H1 (cell line): ENCODE measurements around the gene CIAO2A. TPM values are rescaled to one million over a fixed set of nuclear protein-coding genes. Genes with fewer than 3 reads are reported as not detected.
"Not testable (repeated sequence)": the region's sequence is repeated elsewhere in the genome, so short reads cannot be mapped to it uniquely, and the experiment has no call there.

Experiments used
- CTCF ChIA-PET: fragments of 300-600 bp; sonication (Branson Sonifier 250); formaldehyde crosslinking; loops from one replicate; lab custom pipeline; 2021; ENCODE audit not compliant: partially characterized antibody; lab: Charles Lee
- POLR2A ChIA-PET: fragments of 300-600 bp; sonication (Branson Sonifier 250); formaldehyde crosslinking; loops from one replicate; lab custom pipeline; 2021; ENCODE audit warnings: inconsistent platforms; ENCODE audit not compliant: partially characterized antibody; lab: Charles Lee
- DNase-seq, 2 experiments: peaks; one replicate each; pipeline versions ENCODE4 v3.0.0 to v3.0.0-alpha.2; 2010 to 2022; ENCODE audit warnings: low spot score in 2 of 2, low read depth in 1 of 2, mixed read lengths in 1 of 2
- FAIRE-seq: peaks from 2 replicates; lab custom pipeline; 2011; peaks lifted over from hg19 to GRCh38; lab: Jason Lieb, UNC
- H2AFZ ChIP-seq: 2 replicates; pipeline ENCODE4 v1.8.1; 2012; ENCODE audit warnings: low read length, inconsistent platforms
- H2AK5ac ChIP-seq: 2 replicates; pipeline ENCODE4 v1.6.1; 2013; ENCODE audit warnings: low read depth, low read length
- H2BK120ac ChIP-seq: replicated peaks from 2 replicates; pipeline ENCODE3; 2013; ENCODE audit warnings: low read depth, low read length, inconsistent platforms
- H2BK12ac ChIP-seq: 2 replicates; pipeline ENCODE4 v1.6.1; 2013; ENCODE audit warnings: low read depth, low read length
- H2BK15ac ChIP-seq: 2 replicates; pipeline ENCODE4 v1.6.1; 2013; ENCODE audit warnings: low read length
- H2BK20ac ChIP-seq: 2 replicates; pipeline ENCODE4 v1.6.1; 2013; ENCODE audit warnings: low read length
- H2BK5ac ChIP-seq: 2 replicates; pipeline ENCODE4 v1.6.1; 2013; ENCODE audit warnings: low read depth, low read length
- H3K14ac ChIP-seq: 2 replicates; pipeline ENCODE4 v1.6.1; 2013; ENCODE audit warnings: inconsistent platforms; ENCODE audit not compliant: insufficient read length
- H3K18ac ChIP-seq: 2 replicates; pipeline ENCODE4 v1.6.1; 2013; ENCODE audit warnings: low read length; ENCODE audit errors: extremely low read depth
- H3K23ac ChIP-seq: 2 replicates; pipeline ENCODE4 v1.6.1; 2013; ENCODE audit warnings: inconsistent platforms; ENCODE audit not compliant: insufficient read length
- H3K23me2 ChIP-seq: 2 replicates; pipeline ENCODE4 v1.6.1; 2013; ENCODE audit warnings: low read depth, low read length
- H3K27ac ChIP-seq: 2 replicates; pipeline ENCODE4 v1.6.1; 2011; ENCODE audit warnings: low read depth, low read length, inconsistent platforms
- H3K27me3 ChIP-seq, 4 experiments: replicated peaks in 1 of 4; 1 replicate in 1 of 4; 2 replicates in 3 of 4; pipeline versions ENCODE4 v1.6.1 to v1.8.1; 2011 to 2013; ENCODE audit warnings: low read length in 3 of 4, mild to moderate bottlenecking in 3 of 4, inconsistent platforms in 2 of 4, mixed read lengths in 2 of 4, moderate library complexity in 1 of 4; ENCODE audit not compliant: control insufficient read depth in 3 of 4, insufficient read depth in 3 of 4; ENCODE audit errors: extremely low read depth in 1 of 4
- H3K36me3 ChIP-seq, 4 experiments: 2 replicates each; pipeline versions ENCODE4 v1.6.1 to v1.8.1; 2011 to 2013; ENCODE audit warnings: mild to moderate bottlenecking in 4 of 4, low read length in 3 of 4, moderate library complexity in 2 of 4, control low read depth in 1 of 4, inconsistent platforms in 1 of 4; ENCODE audit not compliant: insufficient read depth in 4 of 4, control insufficient read depth in 2 of 4
- H3K4ac ChIP-seq: replicated peaks from 2 replicates; pipeline ENCODE3; 2013; ENCODE audit warnings: low read length, low read depth, mixed read lengths, inconsistent platforms; ENCODE audit not compliant: insufficient read length
- H3K4me1 ChIP-seq, 4 experiments: replicated peaks in 1 of 4; 1 replicate in 1 of 4; 2 replicates in 3 of 4; pipeline versions ENCODE4 v1.6.1 to v1.8.1; 2011 to 2013; ENCODE audit warnings: low read length in 3 of 4, inconsistent platforms in 2 of 4, mixed read lengths in 1 of 4; ENCODE audit not compliant: insufficient read depth in 4 of 4, control insufficient read depth in 3 of 4
- H3K4me2 ChIP-seq, 2 experiments: 2 replicates each; pipeline versions ENCODE4 v1.6.1 to v1.8.1; 2011 to 2013; ENCODE audit warnings: low read depth in 2 of 2, low read length in 2 of 2, control low read depth in 1 of 2, inconsistent platforms in 1 of 2, mild to moderate bottlenecking in 1 of 2; ENCODE audit not compliant: insufficient read depth in 1 of 2
- H3K4me3 ChIP-seq, 4 experiments: fragments of 200-600, 300-600 bp in 1 of 4; sonication (generic), shearing (Covaris generic), sonication (Bioruptor Twin) in 1 of 4; 2 replicates each; pipeline versions ENCODE4 v1.5.1 to v1.8.1; 2011 to 2016; ENCODE audit warnings: low read length in 4 of 4, low read depth in 3 of 4, control low read depth in 2 of 4, inconsistent platforms in 2 of 4, mild to moderate bottlenecking in 2 of 4, mixed read lengths in 1 of 4, moderate library complexity in 1 of 4; ENCODE audit not compliant: insufficient read depth in 2 of 4; ENCODE audit errors: extremely low read depth in 1 of 4
- H3K56ac ChIP-seq: replicated peaks from 2 replicates; pipeline ENCODE3; 2013; ENCODE audit warnings: low read depth, mild to moderate bottlenecking, mixed read lengths, low read length, inconsistent platforms; ENCODE audit not compliant: insufficient read length
- H3K79me1 ChIP-seq: 2 replicates; pipeline ENCODE4 v1.6.1; 2013; ENCODE audit warnings: low read depth, low read length, control low read depth
- H3K79me2 ChIP-seq, 2 experiments: 2 replicates each; pipeline versions ENCODE4 v1.6.1 to v1.8.1; 2012 to 2013; ENCODE audit warnings: low read length in 2 of 2, mild to moderate bottlenecking in 2 of 2, inconsistent platforms in 1 of 2; ENCODE audit not compliant: insufficient read depth in 2 of 2, control insufficient read depth in 1 of 2
- H3K9ac ChIP-seq, 4 experiments: replicated peaks in 1 of 4; 1 replicate in 1 of 4; 2 replicates in 3 of 4; pipeline versions ENCODE4 v1.6.1 to v1.8.1; 2011 to 2013; ENCODE audit warnings: low read depth in 3 of 4, low read length in 3 of 4, control low read depth in 2 of 4, mild to moderate bottlenecking in 2 of 4, moderate library complexity in 2 of 4, inconsistent platforms in 1 of 4; ENCODE audit errors: extremely low read depth in 1 of 4
- H3K9me3 ChIP-seq, 2 experiments: 2 replicates each; pipeline versions ENCODE4 v1.6.1 to v1.8.1; 2012 to 2013; ENCODE audit warnings: mild to moderate bottlenecking in 2 of 2, moderate library complexity in 2 of 2, control low read depth in 1 of 2, inconsistent platforms in 1 of 2, low read depth in 1 of 2, low read length in 1 of 2, mixed read lengths in 1 of 2; ENCODE audit not compliant: insufficient read depth in 2 of 2
- H4K20me1 ChIP-seq, 2 experiments: replicated peaks in 1 of 2; 2 replicates each; pipeline versions ENCODE3 to v1.8.1; 2011 to 2013; ENCODE audit warnings: inconsistent platforms in 2 of 2, low read length in 2 of 2, mild to moderate bottlenecking in 1 of 2; ENCODE audit not compliant: insufficient read depth in 2 of 2, control insufficient read depth in 1 of 2
- H4K5ac ChIP-seq: 2 replicates; pipeline ENCODE4 v1.6.1; 2013; ENCODE audit warnings: low read length, low read depth, mixed read lengths, inconsistent platforms; ENCODE audit not compliant: insufficient read length
- H4K8ac ChIP-seq: 2 replicates; pipeline ENCODE4 v1.8.0; 2013; ENCODE audit warnings: mild to moderate bottlenecking, moderate library complexity, low read length, inconsistent platforms; ENCODE audit not compliant: insufficient read depth; ENCODE audit errors: extremely low read depth
- H4K91ac ChIP-seq: replicated peaks from 2 replicates; pipeline ENCODE3; 2013; ENCODE audit warnings: low read length, mixed read lengths, inconsistent platforms; ENCODE audit not compliant: insufficient read length
- RAD21 ChIP-seq, 2 experiments: IDR thresholded peaks in 1 of 2; conservative IDR thresholded peaks in 1 of 2; 2 replicates each; pipeline ENCODE4 v1.6.1; 2011; ENCODE audit warnings: low read depth in 2 of 2, low read length in 2 of 2, improper control_type of control experiment in 1 of 2, inconsistent platforms in 1 of 2, mild to moderate bottlenecking in 1 of 2, moderate library complexity in 1 of 2
- WGBS, 2 experiments: shearing (Covaris generic) in 1 of 2; methylation state at CpG; one replicate each; pipeline versions ENCODE4 v1.1.6 to v1.1.7; 2013 to 2015; ENCODE audit warnings: low lambda C conversion rate in 2 of 2, mixed read lengths in 2 of 2, inconsistent platforms in 1 of 2, low coverage in 1 of 2, missing lambda C conversion rate in 1 of 2; ENCODE audit not compliant: insufficient replicate concordance in 2 of 2, insufficient coverage in 1 of 2, insufficient read length in 1 of 2; ENCODE audit errors: extremely low coverage in 1 of 2, missing lambda C conversion rate in 1 of 2; 5-methylcytosine and 5-hydroxymethylcytosine counted together
- polyA plus RNA-seq, 7 experiments: library from polyadenylated mRNA; depleted of rRNA in 3 of 7; stranded (reverse) in 5 of 7; unstranded in 2 of 7; fragments of >200 nt in 5 of 7; fragments of 200-250 nt in 2 of 7; gene quantifications; 1 replicate in 5 of 7; 2 replicates in 1 of 7; 4 replicates in 1 of 7; pipeline versions ENCODE4 v1.2.1 to v1.2.3, GENCODE V29; 2011 to 2013; ENCODE audit warnings: missing spikeins in 2 of 7, mixed read lengths in 2 of 7
- total RNA-seq: library from RNA; stranded (reverse); fragmentation: NEBNext Ultra II Directional; extraction: Animal tissue kit (Norgen Biotek cat#: 25700); gene quantifications from 2 replicates; pipeline ENCODE4 v1.2.1, GENCODE V29; 2021

Gene CIAO2A
- total and polyA plus RNA-seq, 2 of the 8 experiments (the other 6 are each of a cell fraction or from before 2014, with no cell fraction given) = 76.4 to 86.5 TPM

DNA sequence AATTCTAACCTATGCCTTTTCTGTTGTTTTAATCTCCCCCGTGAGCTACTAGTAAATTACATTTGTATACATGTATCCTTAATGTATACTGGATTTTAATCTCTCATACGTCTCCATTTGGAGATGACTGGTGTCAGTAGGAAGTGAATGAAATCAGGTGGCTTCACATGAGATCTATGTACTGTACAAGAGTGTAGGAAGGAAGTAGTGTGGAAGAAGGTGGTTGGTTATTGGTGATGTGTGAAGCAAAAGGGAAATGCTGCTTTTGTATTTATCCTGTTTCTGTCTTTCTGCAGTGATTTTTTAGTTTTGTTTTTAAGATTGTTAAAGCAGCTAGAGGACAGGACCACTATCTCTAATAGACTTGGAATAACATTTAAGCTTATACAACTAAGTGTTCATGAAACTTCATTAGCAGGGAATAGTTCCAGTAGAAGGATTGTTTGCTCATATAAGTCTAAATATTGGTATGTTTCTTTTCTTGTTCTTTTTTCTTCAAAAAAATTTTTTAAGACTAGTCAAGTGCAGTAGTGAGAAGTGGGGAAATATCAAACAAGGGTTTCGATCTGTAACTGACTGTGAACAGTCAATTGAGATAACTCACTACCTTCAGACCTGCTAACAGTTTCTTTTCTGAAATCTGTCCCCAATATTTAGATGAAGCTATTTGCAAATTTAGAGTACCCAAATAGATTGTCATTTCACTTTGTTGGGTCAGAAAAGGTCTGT is 17.5 kb upstream of the CIAO2A start (continued):
- no peak for TF ChIP-seq RAD21 (IDR thresholded peaks at IDR 0.05 in 1 of 2, conservative IDR thresholded peaks at IDR 0.05 in 1 of 2; ENCODE audit: low read depth in 2 of 2, low read length in 2 of 2)

- POLR2A ChIA-PET = interaction anchor here (1.2 to 1.6 kb wide), 3 partner anchors 8 to 14 kb away, joined by 3 to 5 read pairs (median 4); partner anchors contain the start of gene SNX1
- H3K56ac ChIP-seq, H2BK15ac ChIP-seq, H3K4me3 ChIP-seq, FAIRE-seq, H4K8ac ChIP-seq, H2AK5ac ChIP-seq, H4K91ac ChIP-seq, H3K79me1 ChIP-seq, H3K4ac ChIP-seq, H3K27ac ChIP-seq, H2BK12ac ChIP-seq, H3K4me1 ChIP-seq, H2BK20ac ChIP-seq, H3K9me3 ChIP-seq, H3K27me3 ChIP-seq, DNase-seq, H2AFZ ChIP-seq, H2BK5ac ChIP-seq, H4K20me1 ChIP-seq, H3K18ac ChIP-seq, H3K23ac ChIP-seq, H3K14ac ChIP-seq, H3K4me2 ChIP-seq, H4K5ac ChIP-seq, H3K36me3 ChIP-seq, H3K23me2 ChIP-seq, H2BK120ac ChIP-seq: not testable (repeated sequence)
- CTCF ChIA-PET = interaction anchor here (0.9 to 2.7 kb wide), 4 partner anchors 13 to 43 kb away, joined by 3 to 7 read pairs (median 6); no protein-coding TSS in a partner anchor
- WGBS, 2 experiments = 90% methylated on average over 4 of the region's 4 CpGs; no CpG with 5 or more reads in 1 of the 2 experiments
- Histone ChIP-seq H3K9ac (peak overlapping the region in 1 of 4 experiments; percentile 61; a peak in 1 of 7 replicates), H3K79me2 (peaks cover 0 to 19% of the 10 kb centered on the region in 2 experiments; a peak in 2 of 4 replicates)
These were observed 16.6 kb upstream of the CIAO2A start for GRCh38 chr15:64110108-64110701.
